HEK293 (cell line): ENCODE data around the gene IGF2R.

Experiments used
- CTCF ChIA-PET: fragments of 350-600 bp; formaldehyde crosslinking; extraction: SDS; loops from one replicate; lab custom pipeline; 2021; ENCODE audit warnings: antibody characterized with exemption; lab: Yijun Ruan, JAX
- POLR2A ChIA-PET: fragments of 300-600 bp; formaldehyde crosslinking; extraction: SDS; loops from one replicate; lab custom pipeline; 2020; ENCODE audit warnings: antibody characterized with exemption, inconsistent platforms; lab: Yijun Ruan, JAX
- H3K27ac ChIP-seq: fragments of 200-500 bp; sonication (Bioruptor generic); 2 replicates; pipeline ENCODE4 v1.5.1; 2014; ENCODE audit warnings: low read depth, low read length, control low read depth, inconsistent platforms; ENCODE audit errors: extremely low read depth
- H3K36me3 ChIP-seq, 2 experiments: fragments of 200-500 bp in 1 of 2; sonication (Bioruptor generic) in 1 of 2; 1 replicate in 1 of 2; 2 replicates in 1 of 2; pipeline ENCODE4 v1.5.1; 2014 to 2017; ENCODE audit warnings: inconsistent platforms in 2 of 2, low read length in 2 of 2; ENCODE audit not compliant: control insufficient read depth in 2 of 2, insufficient read depth in 1 of 2
- H3K4me1 ChIP-seq: fragments of 200-500 bp; sonication (Bioruptor generic); 2 replicates; pipeline ENCODE4 v1.5.1; 2014; ENCODE audit warnings: mild to moderate bottlenecking, low read length, inconsistent platforms; ENCODE audit not compliant: control insufficient read depth, insufficient read depth
- H3K4me3 ChIP-seq: 2 replicates; pipeline ENCODE4 v1.5.1; 2011; ENCODE audit warnings: low read depth, mild to moderate bottlenecking, control low read depth, low read length, moderate library complexity
- H3K9me3 ChIP-seq: fragments of 200-500 bp; sonication (Bioruptor generic); 2 replicates; pipeline ENCODE4 v1.5.1; 2014; ENCODE audit warnings: low read depth, low read length, inconsistent platforms; ENCODE audit not compliant: control insufficient read depth, insufficient read depth
- BCL11B ChIP-seq: fragments of 450-650 bp; formaldehyde crosslinking; IDR thresholded peaks from 2 replicates; pipeline ENCODE4 v1.5.1; 2016; ENCODE audit warnings: low read depth, missing biosample characterization, missing genetic modification characterization
- GLIS2 ChIP-seq: fragments of 450-650 bp; formaldehyde crosslinking; IDR thresholded peaks from 2 replicates; pipeline ENCODE4 v1.5.1; 2016; ENCODE audit warnings: missing biosample characterization, missing genetic modification characterization
- HOXA7 ChIP-seq: sonication (generic); formaldehyde crosslinking; IDR thresholded peaks from 2 replicates; pipeline ENCODE4 v1.8.1; 2022; ENCODE audit warnings: missing genetic modification reagents, borderline replicate concordance
- MZF1 ChIP-seq: fragments of 450-650 bp; formaldehyde crosslinking; IDR thresholded peaks from 2 replicates; pipeline ENCODE4 v1.5.1; 2017; ENCODE audit warnings: missing biosample characterization, missing genetic modification characterization, borderline replicate concordance
- PRDM1 ChIP-seq: fragments of 450-650 bp; formaldehyde crosslinking; IDR thresholded peaks from 2 replicates; pipeline ENCODE4; 2016; ENCODE audit warnings: missing biosample characterization, missing genetic modification characterization
- SCRT2 ChIP-seq: fragments of 450-650 bp; formaldehyde crosslinking; IDR thresholded peaks from 2 replicates; pipeline ENCODE4 v1.5.1; 2016; ENCODE audit warnings: missing biosample characterization, missing genetic modification characterization
- TCF7L2 ChIP-seq: IDR thresholded peaks from 2 replicates; pipeline ENCODE4 v1.6.1; 2011; ENCODE audit warnings: low read depth, mild to moderate bottlenecking, inconsistent platforms, low read length, moderate library complexity, borderline replicate concordance
- WT1 ChIP-seq: fragments of 450-650 bp; formaldehyde crosslinking; IDR thresholded peaks from 2 replicates; pipeline ENCODE4 v1.5.1; 2016; ENCODE audit warnings: missing biosample characterization, missing genetic modification characterization
- ZNF16 ChIP-seq: fragments of 450-650 bp; formaldehyde crosslinking; IDR thresholded peaks from 2 replicates; pipeline ENCODE4 v1.5.1; 2016; ENCODE audit warnings: low read depth, missing biosample characterization, missing genetic modification characterization
- ZNF174 ChIP-seq: fragments of 450-650 bp; formaldehyde crosslinking; IDR thresholded peaks from 2 replicates; pipeline ENCODE4 v1.5.0; 2017; ENCODE audit warnings: missing biosample characterization, mild to moderate bottlenecking, missing genetic modification characterization
- ZNF23 ChIP-seq: fragments of 450-650 bp; formaldehyde crosslinking; IDR thresholded peaks from 2 replicates; pipeline ENCODE4 v1.5.1; 2016; ENCODE audit warnings: missing biosample characterization, missing genetic modification characterization, borderline replicate concordance
- ZNF354C ChIP-seq: fragments of 450-650 bp; formaldehyde crosslinking; IDR thresholded peaks from 2 replicates; pipeline ENCODE4 v1.5.1; 2016; ENCODE audit warnings: missing biosample characterization, missing genetic modification characterization, low read depth, borderline replicate concordance
- ZNF423 ChIP-seq: fragments of 450-650 bp; formaldehyde crosslinking; IDR thresholded peaks from 2 replicates; pipeline ENCODE4 v1.5.1; 2016; ENCODE audit warnings: missing biosample characterization, missing genetic modification characterization
- ZNF624 ChIP-seq: fragments of 450-650 bp; formaldehyde crosslinking; IDR thresholded peaks from 2 replicates; pipeline ENCODE4 v1.5.1; 2017; ENCODE audit warnings: missing biosample characterization, missing genetic modification characterization
- ZNF707 ChIP-seq: fragments of 450-650 bp; formaldehyde crosslinking; IDR thresholded peaks from 2 replicates; pipeline ENCODE4 v1.5.1; 2016; ENCODE audit warnings: missing biosample characterization, missing genetic modification characterization
- ZNF76 ChIP-seq: fragments of 450-650 bp; formaldehyde crosslinking; IDR thresholded peaks from 2 replicates; pipeline ENCODE4; 2016; ENCODE audit warnings: low read depth, missing biosample characterization, missing genetic modification characterization, borderline replicate concordance
- TF ChIP-seq, protein P1 (sequence below): fragments of 450-650 bp; formaldehyde crosslinking; IDR thresholded peaks from 2 replicates; pipeline ENCODE4 v1.5.1; 2016; ENCODE audit warnings: missing biosample characterization, missing genetic modification characterization
- TF ChIP-seq, protein P2 (sequence below): fragments of 450-650 bp; formaldehyde crosslinking; IDR thresholded peaks from 2 replicates; pipeline ENCODE4 v1.5.1; 2016; ENCODE audit warnings: missing biosample characterization, missing genetic modification characterization, borderline replicate concordance
- TF ChIP-seq, protein P3 (sequence below): fragments of 450-650 bp; formaldehyde crosslinking; IDR thresholded peaks from 2 replicates; pipeline ENCODE4 v1.5.1; 2016; ENCODE audit warnings: missing biosample characterization, missing genetic modification characterization
- TF ChIP-seq, protein P4 (sequence below): fragments of 450-650 bp; formaldehyde crosslinking; IDR thresholded peaks from 2 replicates; pipeline ENCODE4 v1.5.1; 2016; ENCODE audit warnings: missing biosample characterization, missing genetic modification characterization
- TF ChIP-seq, protein P5 (sequence below): fragments of 450-650 bp; formaldehyde crosslinking; IDR thresholded peaks from 2 replicates; pipeline ENCODE4 v1.5.1; 2016; ENCODE audit warnings: missing biosample characterization, missing genetic modification characterization

The IGF2R gene

DNA sequence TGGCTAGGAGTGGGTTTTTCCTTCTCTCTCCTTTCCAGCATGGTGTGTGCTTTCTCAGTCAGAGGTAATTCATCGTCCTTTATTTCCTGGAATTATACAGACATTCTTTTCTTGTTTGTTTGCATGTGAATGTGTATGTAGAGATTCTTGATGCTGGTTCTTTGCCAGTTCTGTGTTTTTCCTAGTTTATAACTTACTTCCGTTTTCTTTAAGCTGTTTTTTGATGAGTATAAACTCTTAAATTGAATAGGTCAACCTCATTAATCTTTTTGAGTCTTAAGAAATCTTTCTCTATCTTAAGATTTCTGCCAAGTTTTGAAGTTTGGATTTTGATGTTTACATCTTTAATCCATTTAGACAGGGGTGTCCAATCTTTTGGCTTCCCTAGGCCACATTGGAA lies 38.7 kb downstream of the IGF2R start (continued):
- TF ChIP-seq, protein P1, sequence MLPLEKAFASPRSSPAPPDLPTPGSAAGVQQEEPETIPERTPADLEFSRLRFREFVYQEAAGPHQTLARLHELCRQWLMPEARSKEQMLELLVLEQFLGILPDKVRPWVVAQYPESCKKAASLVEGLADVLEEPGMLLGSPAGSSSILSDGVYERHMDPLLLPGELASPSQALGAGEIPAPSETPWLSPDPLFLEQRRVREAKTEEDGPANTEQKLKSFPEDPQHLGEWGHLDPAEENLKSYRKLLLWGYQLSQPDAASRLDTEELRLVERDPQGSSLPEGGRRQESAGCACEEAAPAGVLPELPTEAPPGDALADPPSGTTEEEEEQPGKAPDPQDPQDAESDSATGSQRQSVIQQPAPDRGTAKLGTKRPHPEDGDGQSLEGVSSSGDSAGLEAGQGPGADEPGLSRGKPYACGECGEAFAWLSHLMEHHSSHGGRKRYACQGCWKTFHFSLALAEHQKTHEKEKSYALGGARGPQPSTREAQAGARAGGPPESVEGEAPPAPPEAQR (tag by site-specific recombination): no peak
- TF ChIP-seq PRDM1 (tag by site-specific recombination) (no peak), MZF1 (tag by site-specific recombination) (no peak)

DNA sequence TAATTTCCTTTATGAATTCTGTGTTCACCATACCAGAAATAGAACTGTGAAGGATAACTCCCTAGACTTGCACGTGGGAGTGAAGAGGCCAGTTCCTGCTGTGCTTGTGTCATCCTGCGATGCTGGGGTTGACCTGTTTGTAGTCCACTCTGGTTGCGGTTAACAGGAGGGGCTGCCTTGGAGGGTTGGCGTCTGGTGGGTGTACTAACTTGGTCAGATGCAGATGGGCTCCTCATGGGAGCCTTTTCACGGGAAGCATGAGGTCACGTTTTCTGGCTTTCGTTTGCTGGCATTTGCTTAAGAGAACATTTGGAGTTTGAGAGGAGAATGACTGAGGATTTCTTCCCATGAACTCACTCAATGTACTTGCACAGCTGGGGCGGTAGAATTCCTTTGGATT lies 41.2 kb downstream of the IGF2R start:
- Histone ChIP-seq H3K36me3 (peaks cover 0 to 63% of the 10 kb centered on the region in 2 experiments; a peak in 2 of 3 replicates), H3K4me1 (no peaks in the 10 kb centered on the region), H3K9me3 (no peaks in the 10 kb centered on the region), H3K27ac (no peak overlapping the region)
- POLR2A ChIA-PET: no interaction called here
- CTCF ChIA-PET: no interaction called here
- TF ChIP-seq, protein P2, sequence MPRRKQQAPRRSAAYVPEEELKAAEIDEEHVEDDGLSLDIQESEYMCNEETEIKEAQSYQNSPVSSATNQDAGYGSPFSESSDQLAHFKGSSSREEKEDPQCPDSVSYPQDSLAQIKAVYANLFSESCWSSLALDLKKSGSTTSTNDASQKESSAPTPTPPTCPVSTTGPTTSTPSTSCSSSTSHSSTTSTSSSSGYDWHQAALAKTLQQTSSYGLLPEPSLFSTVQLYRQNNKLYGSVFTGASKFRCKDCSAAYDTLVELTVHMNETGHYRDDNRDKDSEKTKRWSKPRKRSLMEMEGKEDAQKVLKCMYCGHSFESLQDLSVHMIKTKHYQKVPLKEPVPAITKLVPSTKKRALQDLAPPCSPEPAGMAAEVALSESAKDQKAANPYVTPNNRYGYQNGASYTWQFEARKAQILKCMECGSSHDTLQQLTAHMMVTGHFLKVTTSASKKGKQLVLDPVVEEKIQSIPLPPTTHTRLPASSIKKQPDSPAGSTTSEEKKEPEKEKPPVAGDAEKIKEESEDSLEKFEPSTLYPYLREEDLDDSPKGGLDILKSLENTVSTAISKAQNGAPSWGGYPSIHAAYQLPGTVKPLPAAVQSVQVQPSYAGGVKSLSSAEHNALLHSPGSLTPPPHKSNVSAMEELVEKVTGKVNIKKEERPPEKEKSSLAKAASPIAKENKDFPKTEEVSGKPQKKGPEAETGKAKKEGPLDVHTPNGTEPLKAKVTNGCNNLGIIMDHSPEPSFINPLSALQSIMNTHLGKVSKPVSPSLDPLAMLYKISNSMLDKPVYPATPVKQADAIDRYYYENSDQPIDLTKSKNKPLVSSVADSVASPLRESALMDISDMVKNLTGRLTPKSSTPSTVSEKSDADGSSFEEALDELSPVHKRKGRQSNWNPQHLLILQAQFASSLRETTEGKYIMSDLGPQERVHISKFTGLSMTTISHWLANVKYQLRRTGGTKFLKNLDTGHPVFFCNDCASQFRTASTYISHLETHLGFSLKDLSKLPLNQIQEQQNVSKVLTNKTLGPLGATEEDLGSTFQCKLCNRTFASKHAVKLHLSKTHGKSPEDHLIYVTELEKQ (tag by site-specific recombination): no peak
- no peak for TF ChIP-seq TCF7L2
- no peak for TF ChIP-seq ZNF23 (tag by site-specific recombination)
- TF ChIP-seq WT1 (tag by site-specific recombination): no peak
- TF ChIP-seq GLIS2: no peak
- TF ChIP-seq, protein P3, sequence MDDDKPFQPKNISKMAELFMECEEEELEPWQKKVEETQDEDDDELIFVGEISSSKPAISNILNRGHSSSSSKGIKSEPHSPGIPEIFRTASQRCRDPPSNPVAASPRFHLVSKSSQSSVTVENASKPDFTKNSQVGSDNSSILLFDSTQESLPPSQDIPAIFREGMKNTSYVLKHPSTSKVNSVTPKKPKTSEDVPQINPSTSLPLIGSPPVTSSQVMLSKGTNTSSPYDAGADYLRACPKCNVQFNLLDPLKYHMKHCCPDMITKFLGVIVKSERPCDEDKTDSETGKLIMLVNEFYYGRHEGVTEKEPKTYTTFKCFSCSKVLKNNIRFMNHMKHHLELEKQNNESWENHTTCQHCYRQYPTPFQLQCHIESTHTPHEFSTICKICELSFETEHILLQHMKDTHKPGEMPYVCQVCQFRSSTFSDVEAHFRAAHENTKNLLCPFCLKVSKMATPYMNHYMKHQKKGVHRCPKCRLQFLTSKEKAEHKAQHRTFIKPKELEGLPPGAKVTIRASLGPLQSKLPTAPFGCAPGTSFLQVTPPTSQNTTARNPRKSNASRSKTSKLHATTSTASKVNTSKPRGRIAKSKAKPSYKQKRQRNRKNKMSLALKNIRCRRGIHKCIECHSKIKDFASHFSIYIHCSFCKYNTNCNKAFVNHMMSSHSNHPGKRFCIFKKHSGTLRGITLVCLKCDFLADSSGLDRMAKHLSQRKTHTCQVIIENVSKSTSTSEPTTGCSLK (tag by site-specific recombination): no peak
- TF ChIP-seq ZNF423 (tag by site-specific recombination): no peak
- no peak for TF ChIP-seq HOXA7 (CRISPR knock-in tag)
- TF ChIP-seq, all 188 proteins: peak for 0
- no peak overlapping the region for H3K4me3 ChIP-seq

DNA sequence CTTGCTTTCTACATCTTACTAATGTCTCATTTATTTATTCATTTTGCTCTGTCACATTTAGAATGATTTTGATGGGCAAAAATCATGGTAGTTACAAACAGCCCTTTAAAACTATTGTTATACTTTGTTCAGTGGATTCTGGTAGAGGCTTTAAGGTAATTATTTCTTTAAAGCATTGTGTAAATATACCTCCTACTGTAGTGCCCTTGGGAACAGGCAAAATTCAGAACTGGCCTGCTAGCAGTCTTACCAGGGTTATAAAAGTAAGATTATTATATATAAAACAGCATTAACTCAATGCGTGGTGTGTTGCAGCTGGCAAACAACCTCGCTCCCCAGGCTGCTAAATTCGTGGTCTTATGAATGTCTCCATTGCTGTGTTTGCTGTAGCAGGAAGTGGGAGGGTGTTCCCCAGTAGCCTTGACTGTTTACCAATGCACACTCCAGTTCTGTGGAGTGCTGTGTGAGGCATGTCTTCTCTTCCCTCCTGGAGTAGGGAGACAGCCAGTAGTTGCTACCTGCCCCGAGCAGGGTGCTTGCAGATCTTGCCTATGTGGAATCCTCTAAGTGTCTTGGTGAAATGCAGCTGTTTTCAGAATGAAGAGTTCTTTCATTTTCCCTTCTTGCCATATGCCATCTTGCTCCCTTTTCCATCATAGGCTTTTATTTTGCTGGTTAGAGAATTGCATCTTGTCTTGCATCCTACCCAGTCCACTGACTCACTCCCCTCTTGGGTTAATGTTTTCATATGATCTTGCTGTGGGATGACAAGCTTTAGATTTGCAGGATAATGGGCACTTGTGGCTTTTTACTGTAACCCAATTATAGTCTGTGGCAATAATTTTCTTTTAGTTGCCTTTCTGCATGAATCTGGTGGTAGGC lies 45.3 kb downstream of the IGF2R start:
- POLR2A ChIA-PET: interaction anchor here (0.7 kb wide), 1 partner anchor 468 kb away, joined by 9 read pairs; no protein-coding TSS in a partner anchor
- CTCF ChIA-PET: no interaction called here

More for the DNA sequence above, 45.3 kb downstream of the IGF2R start:
- Histone ChIP-seq H3K4me3 (no peak overlapping the region), H3K27ac (no peak overlapping the region), H3K4me1 (no peaks in the 10 kb centered on the region), H3K9me3 (no peaks in the 10 kb centered on the region), H3K36me3 (peaks cover 0 to 68% of the 10 kb centered on the region in 2 experiments; a peak in 2 of 3 replicates)
- TF ChIP-seq ZNF16 (tag by site-specific recombination) (no peak), ZNF624 (tag by site-specific recombination) (no peak), BCL11B (tag by site-specific recombination) (no peak), ZNF707 (tag by site-specific recombination) (no peak), ZNF354C (tag by site-specific recombination) (no peak), ZNF76 (tag by site-specific recombination) (no peak), SCRT2 (tag by site-specific recombination) (no peak), ZNF174 (tag by site-specific recombination) (no peak)
- TF ChIP-seq, protein P4, sequence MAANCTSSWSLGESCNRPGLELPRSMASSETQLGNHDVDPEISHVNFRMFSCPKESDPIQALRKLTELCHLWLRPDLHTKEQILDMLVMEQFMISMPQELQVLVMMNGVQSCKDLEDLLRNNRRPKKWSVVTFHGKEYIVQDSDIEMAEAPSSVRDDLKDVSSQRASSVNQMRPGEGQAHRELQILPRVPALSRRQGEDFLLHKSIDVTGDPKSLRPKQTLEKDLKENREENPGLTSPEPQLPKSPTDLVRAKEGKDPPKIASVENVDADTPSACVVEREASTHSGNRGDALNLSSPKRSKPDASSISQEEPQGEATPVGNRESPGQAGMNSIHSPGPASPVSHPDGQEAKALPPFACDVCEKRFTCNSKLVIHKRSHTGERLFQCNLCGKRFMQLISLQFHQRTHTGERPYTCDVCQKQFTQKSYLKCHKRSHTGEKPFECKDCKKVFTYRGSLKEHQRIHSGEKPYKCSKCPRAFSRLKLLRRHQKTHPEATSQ (tag by site-specific recombination): no peak
- TF ChIP-seq, protein P5, sequence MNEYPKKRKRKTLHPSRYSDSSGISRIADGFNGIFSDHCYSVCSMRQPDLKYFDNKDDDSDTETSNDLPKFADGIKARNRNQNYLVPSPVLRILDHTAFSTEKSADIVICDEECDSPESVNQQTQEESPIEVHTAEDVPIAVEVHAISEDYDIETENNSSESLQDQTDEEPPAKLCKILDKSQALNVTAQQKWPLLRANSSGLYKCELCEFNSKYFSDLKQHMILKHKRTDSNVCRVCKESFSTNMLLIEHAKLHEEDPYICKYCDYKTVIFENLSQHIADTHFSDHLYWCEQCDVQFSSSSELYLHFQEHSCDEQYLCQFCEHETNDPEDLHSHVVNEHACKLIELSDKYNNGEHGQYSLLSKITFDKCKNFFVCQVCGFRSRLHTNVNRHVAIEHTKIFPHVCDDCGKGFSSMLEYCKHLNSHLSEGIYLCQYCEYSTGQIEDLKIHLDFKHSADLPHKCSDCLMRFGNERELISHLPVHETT (tag by site-specific recombination): no peak
